ENCODE results near the gene SARS2.

Gene SARS2, protein sequence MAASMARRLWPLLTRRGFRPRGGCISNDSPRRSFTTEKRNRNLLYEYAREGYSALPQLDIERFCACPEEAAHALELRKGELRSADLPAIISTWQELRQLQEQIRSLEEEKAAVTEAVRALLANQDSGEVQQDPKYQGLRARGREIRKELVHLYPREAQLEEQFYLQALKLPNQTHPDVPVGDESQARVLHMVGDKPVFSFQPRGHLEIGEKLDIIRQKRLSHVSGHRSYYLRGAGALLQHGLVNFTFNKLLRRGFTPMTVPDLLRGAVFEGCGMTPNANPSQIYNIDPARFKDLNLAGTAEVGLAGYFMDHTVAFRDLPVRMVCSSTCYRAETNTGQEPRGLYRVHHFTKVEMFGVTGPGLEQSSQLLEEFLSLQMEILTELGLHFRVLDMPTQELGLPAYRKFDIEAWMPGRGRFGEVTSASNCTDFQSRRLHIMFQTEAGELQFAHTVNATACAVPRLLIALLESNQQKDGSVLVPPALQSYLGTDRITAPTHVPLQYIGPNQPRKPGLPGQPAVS

DNA sequence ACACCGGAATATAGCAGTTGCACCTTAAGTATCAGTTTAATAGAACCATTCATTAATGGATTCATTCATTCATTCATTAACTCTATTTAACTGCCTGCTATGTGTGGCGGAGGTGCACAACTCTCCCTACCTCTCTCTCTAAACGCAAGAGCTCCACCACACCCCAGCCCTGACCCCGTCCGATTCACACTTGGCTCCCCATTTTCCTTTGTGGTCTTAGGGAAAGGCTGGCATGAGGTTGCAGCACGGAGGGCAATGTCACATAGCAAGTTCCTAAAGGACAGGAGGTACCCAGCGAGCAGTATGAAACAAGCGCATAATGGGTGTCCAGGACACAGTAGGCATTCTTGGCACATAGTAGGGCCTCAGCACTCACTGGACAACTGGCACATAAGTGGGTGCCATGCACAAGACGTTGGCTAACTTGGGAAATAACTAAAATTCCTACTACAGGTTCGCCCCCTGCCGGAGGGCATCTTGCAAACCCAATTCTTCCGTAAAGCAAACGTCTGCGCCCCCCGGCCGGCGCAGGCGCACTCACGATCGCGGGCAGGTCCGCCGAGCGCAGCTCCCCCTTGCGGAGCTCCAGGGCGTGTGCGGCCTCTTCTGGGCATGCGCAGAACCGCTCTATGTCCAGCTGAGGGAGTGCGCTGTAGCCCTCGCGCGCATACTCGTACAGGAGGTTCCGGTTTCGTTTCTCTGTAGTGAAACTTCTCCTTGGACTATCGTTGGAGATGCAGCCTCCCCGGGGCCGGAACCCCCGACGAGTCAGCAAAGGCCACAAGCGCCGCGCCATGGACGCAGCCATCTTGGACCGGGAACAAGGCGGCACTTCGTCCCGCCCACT lies at the start of gene SARS2:
SARS2 (minus strand) TSS at position 835 of the 847 bp plus-strand sequence; CDS start at position 808, 27 bp downstream.
- peak; percentile 93 for DNase-seq (ENCODE audit: low read depth)
- TF ChIP-seq, protein P1, sequence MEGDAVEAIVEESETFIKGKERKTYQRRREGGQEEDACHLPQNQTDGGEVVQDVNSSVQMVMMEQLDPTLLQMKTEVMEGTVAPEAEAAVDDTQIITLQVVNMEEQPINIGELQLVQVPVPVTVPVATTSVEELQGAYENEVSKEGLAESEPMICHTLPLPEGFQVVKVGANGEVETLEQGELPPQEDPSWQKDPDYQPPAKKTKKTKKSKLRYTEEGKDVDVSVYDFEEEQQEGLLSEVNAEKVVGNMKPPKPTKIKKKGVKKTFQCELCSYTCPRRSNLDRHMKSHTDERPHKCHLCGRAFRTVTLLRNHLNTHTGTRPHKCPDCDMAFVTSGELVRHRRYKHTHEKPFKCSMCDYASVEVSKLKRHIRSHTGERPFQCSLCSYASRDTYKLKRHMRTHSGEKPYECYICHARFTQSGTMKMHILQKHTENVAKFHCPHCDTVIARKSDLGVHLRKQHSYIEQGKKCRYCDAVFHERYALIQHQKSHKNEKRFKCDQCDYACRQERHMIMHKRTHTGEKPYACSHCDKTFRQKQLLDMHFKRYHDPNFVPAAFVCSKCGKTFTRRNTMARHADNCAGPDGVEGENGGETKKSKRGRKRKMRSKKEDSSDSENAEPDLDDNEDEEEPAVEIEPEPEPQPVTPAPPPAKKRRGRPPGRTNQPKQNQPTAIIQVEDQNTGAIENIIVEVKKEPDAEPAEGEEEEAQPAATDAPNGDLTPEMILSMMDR (IDR thresholded peaks at IDR 0.05; ENCODE audit: insufficient read depth, low read depth, low read length, missing control alignments), result peak; percentile 83
- peak within 1 kb of the TSS; percentile 99 for H3K4me3 ChIP-seq (ENCODE audit: low read length)

DNA sequence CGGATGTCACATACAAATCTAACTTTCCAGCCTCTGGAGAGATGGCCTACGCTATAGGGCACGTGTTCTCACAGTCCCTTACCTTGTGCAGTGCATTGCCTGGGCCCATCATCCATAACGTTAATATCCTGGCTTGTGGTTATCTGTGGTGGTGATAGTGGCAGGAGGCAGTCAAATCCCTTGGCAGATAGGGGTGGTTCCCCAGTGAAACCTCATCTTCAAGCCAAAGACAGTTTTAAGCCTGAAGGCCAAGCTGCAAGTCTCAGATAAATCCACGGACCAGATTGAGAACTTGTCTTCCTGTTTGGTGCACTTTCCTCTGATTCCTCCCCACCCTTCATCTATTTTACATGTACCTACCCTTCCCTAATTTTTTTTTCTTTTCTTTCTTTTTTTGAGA lies 49.2 kb upstream of the SARS2 start:
- H3K4me3 ChIP-seq (ENCODE audit: low read length), result no peak overlapping the region
- DNase-seq (ENCODE audit: low read depth), result no peak
- TF ChIP-seq, protein P1 (IDR thresholded peaks at IDR 0.05; ENCODE audit: insufficient read depth, low read depth, low read length, missing control alignments), result no peak

DNA sequence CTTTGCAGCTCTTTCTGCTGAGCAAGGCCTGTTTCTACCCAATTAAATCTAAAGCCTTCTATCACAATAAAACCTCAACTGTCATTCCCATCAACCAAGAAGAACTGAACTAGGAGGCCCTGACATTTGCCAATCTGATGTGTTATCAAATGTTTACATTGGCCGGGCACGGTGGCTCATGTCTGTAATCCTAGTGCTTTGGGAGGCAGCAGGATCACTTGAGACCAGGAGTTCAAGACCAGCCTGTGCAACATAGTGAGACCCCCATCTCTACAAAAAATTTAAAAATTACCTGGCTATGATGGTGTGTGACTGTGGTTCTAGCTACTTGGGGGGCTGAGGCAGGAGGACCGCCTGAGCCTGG lies 47.7 kb upstream of the SARS2 start:
- DNase-seq (ENCODE audit: low read depth), result no peak
- TF ChIP-seq, protein P1 (IDR thresholded peaks at IDR 0.05; ENCODE audit: insufficient read depth, low read depth, low read length, missing control alignments), result no peak
- no peak overlapping the region for H3K4me3 ChIP-seq (ENCODE audit: low read length)

DNA sequence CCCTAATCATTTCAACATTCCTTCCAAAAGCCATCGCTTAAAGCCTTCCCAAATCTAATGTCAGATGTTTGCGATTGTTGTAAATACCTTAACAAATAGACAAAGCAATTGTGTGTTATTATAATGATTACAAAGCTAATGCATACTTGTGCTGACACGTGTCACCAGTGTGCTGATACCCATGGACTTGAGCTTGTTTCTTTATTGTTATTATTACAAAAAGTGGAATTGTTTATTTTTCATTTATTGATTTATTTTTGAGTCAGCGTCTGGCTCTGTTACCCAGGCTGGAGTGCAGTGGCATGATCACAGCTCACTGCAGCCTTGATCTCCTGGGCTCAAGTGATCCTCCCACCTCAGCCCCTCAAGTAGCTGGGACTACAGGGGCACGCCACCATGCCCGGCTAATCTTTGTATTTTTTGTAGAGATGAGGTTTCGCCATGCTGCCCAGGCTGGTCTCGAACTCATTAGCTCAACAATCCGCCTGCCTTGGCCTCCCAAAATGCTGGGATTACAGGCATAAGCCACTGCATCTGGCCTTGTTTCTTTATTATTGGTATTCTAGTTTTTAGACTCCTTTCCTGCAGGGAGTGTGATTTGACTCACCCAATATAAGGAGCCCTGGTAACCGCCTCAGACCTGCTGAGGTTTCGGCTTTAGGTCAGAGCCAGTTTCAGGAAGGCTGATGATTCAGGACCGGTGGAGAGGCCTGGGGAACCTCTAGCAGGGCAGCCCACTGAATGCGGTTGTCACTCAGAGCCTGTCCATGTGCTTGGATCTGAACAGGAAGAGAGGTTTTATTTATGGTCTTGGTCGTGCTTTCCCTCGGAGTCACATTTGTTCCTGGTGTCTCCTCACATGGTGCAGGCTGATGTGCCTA lies 47.1 kb upstream of the SARS2 start:
- peak; percentile 61 for DNase-seq (ENCODE audit: low read depth)
- TF ChIP-seq, protein P1 (IDR thresholded peaks at IDR 0.05; ENCODE audit: insufficient read depth, low read depth, low read length, missing control alignments), result no peak
- H3K4me3 ChIP-seq (ENCODE audit: low read length), result no peak overlapping the region

DNA sequence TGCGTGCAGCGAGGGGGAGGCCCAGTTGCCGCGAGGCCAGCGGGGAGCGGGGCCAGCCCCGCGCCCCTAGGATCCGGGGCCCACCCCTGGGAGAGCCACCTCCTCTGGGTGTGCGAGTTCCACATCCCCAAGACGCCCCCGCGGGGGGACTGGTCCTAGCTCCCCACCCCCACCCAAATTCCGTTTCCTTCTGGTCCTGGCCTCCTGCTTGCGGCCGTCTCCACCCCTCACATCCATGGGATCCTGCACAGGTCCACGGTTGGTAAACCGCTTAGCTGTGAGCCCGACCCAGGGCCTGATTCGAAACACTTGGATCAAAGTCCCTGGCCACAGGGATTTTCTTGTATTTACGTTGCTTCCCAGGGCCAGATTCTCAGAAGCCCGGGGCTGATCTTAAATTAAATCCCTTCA lies 45.3 kb upstream of the SARS2 start:
- H3K4me3 ChIP-seq (ENCODE audit: low read length), result peak overlapping the region; percentile 48
- TF ChIP-seq, protein P1 (IDR thresholded peaks at IDR 0.05; ENCODE audit: insufficient read depth, low read depth, low read length, missing control alignments), result no peak
- peak; percentile 24 for DNase-seq (ENCODE audit: low read depth)

DNA sequence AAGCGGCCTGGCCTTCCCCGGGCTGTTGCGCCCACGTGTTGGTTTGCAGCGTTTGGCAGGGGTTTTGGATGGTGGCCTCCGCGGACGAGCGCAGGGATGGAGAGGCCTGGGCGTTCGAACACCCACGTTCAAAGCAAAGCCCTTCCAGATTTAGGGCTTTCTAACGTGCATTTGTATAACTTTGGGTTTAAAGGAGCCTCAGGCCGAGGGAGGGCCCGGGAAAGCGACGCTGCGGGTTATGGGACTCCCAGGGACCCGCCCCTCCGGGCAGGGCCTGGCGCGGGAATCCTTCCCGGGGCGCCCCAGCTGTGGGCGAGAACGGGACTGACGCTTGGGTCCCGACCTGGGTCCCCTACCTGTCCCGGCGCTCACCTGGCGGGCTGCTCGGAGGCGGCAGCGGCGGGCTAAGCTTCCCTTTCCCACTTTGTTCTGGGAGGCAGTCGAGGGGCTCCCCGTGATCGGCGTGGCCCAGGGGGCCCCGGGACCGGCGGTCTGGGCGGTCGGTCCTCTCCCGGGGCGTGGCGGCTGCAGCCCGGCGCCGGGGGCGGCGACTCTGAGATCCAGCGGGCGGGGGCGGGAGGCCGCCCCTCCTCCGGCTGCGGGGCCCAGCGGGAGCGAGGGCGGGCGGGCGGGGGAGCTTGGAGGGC lies 44.8 kb upstream of the SARS2 start, which contains the start of gene FBXO17:
FBXO17 (minus strand) TSS at position 529 of the 647 bp plus-strand sequence. CDS start 25,423 bp downstream, outside the sequence.
- TF ChIP-seq, protein P1 (IDR thresholded peaks at IDR 0.05; ENCODE audit: insufficient read depth, low read depth, low read length, missing control alignments), result no peak

More for the DNA sequence above, 44.8 kb upstream of the SARS2 start, which contains the start of gene FBXO17:
- DNase-seq (ENCODE audit: low read depth), result peak; percentile 49
- peak within 1 kb of the TSS; percentile 58 for H3K4me3 ChIP-seq (ENCODE audit: low read length)
